GM12874 (cell line): ENCODE results near the gene ATP8A2.

Source experiments
- CTCF ChIP-seq: IDR thresholded peaks from 2 replicates; pipeline ENCODE4 v1.5.1; 2011; ENCODE audit warnings: low read depth, mild to moderate bottlenecking, control low read depth, low read length, moderate library complexity; ENCODE audit not compliant: insufficient read depth

ATP8A2 gene

GRCh38 chr13:25657157-25657556 is 285.4 kb downstream of the ATP8A2 start:
- TF ChIP-seq CTCF: no peak

GRCh38 chr13:25659091-25659795 is 287.5 kb downstream of the ATP8A2 start:
- TF ChIP-seq CTCF: no peak

- TF ChIP-seq CTCF: no peak
These were observed 289.2 kb downstream of the ATP8A2 start for GRCh38 chr13:25660996-25661395.

- no peak for TF ChIP-seq CTCF
These were observed 290.7 kb downstream of the ATP8A2 start for GRCh38 chr13:25662516-25662915.

GRCh38 chr13:25668345-25668744 is 296.6 kb downstream of the ATP8A2 start:
- TF ChIP-seq CTCF: no peak

GRCh38 chr13:25673711-25674110 is 301.9 kb downstream of the ATP8A2 start:
- no peak for TF ChIP-seq CTCF

GRCh38 chr13:25674371-25674770 is 302.6 kb downstream of the ATP8A2 start:
- TF ChIP-seq CTCF: no peak
